Fibroblast of mammary gland (primary cell): Measurements from ENCODE around the gene ENTHD1.

Experiments
- DNase-seq: peaks from one replicate; pipeline ENCODE4 v3.0.0-alpha.2; 2010; ENCODE audit warnings: low read depth
- H3K4me3 ChIP-seq: 2 replicates; pipeline ENCODE4 v1.5.1; 2011; ENCODE audit warnings: low read depth, mild to moderate bottlenecking, low read length, moderate library complexity; ENCODE audit not compliant: control insufficient read depth
- TF ChIP-seq, protein P1 (sequence below): conservative IDR thresholded peaks from 2 replicates; pipeline ENCODE4 v1.5.1; 2011; ENCODE audit warnings: low read depth, low read length, inconsistent platforms; ENCODE audit not compliant: control insufficient read depth, insufficient read depth

Gene ENTHD1

DNA sequence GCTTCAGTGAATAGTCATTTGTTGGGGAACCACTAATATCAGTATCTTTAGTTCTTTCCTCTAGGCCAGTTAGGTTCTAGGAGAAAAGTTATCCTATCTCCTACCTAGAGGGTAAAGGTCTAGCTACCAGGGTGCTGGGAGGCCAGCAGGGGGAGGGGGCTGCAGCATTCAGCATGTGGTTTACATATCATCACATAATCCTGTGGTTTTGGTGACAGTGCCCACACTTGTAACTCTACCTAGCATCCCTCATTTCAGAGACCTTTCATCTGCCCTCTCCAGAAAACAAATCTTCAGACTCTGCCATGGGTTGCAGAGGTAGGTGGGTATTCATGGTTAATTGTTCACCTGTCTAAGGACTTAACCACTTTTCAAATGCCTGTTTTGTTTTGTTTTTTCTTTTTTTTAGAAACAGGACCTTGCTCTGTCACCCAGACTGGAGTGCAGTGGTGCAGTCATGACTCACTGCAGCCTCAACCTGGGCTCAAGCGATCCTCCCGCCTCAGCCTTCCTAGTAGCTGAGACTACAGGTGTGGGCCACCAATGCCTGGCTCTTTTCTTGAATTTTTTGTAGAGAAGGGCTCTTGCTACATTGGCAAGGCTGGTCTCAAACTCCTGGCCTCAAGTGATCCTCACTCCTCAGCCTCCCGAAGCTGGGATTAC lies 146.8 kb downstream of the ENTHD1 start:
- TF ChIP-seq, protein P1, sequence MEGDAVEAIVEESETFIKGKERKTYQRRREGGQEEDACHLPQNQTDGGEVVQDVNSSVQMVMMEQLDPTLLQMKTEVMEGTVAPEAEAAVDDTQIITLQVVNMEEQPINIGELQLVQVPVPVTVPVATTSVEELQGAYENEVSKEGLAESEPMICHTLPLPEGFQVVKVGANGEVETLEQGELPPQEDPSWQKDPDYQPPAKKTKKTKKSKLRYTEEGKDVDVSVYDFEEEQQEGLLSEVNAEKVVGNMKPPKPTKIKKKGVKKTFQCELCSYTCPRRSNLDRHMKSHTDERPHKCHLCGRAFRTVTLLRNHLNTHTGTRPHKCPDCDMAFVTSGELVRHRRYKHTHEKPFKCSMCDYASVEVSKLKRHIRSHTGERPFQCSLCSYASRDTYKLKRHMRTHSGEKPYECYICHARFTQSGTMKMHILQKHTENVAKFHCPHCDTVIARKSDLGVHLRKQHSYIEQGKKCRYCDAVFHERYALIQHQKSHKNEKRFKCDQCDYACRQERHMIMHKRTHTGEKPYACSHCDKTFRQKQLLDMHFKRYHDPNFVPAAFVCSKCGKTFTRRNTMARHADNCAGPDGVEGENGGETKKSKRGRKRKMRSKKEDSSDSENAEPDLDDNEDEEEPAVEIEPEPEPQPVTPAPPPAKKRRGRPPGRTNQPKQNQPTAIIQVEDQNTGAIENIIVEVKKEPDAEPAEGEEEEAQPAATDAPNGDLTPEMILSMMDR, result no peak
- no peak for DNase-seq
- H3K4me3 ChIP-seq, result no peak overlapping the region

DNA sequence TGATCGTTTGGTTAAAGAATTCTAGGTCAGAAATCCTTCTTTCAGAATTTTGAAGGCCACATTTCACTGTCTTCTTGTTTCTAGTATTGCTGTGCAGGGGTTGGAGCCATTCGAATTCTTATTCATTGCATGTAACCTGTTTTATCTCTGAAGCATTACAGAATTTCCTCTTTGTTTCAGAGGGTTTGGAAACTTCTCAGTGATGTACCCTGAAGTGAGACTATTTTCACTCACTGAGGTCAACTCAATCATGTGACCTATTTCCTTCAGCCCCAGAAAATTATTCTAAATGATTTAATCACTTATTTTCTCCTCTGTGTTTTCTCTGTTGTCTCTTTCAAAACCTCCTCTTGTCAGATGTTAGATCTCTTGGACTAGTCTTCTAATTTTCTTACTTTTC lies 147.8 kb downstream of the ENTHD1 start:
- TF ChIP-seq, protein P1, result no peak
- DNase-seq, result no peak

DNA sequence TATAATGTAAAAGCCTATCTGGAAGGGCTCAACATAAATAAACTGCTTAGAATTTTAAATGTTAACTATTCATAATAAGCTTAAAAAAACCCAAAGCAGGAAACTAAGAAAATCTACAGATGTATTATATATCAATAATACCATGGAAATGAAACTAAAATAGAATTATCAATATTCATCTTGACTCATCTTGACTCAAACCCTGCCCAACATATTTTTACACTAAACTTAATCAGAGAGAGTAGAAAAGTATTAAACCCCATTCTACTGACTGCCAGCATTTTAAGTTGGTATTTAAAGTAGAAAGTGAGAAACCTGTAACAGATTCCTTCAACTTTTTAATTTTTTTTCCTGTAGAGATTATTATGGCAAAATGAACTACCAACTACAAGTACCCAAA lies 149.2 kb downstream of the ENTHD1 start:
- TF ChIP-seq, protein P1, result no peak
- no peak overlapping the region for H3K4me3 ChIP-seq
- DNase-seq, result no peak

More for the DNA sequence above, 147.8 kb downstream of the ENTHD1 start:
- no peak overlapping the region for H3K4me3 ChIP-seq

DNA sequence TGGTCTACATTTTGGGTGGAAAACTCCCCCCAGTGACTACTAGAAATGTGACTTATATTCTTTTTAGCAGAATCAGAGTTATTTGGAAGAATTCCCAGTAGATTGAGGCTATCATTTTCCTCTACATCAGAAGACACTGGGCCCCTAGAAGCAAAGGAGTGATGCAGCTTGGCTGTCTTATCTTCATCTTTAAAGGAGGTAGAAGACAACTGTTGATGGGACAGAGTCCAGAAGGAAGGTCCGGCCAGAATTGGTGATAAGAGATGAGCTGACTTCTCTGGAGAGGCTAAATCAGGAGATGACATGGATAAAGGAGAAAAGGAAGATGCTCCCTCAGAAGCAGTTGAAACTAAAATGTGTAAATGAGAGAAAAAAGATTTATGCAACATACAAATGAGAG lies 149.6 kb downstream of the ENTHD1 start:
- TF ChIP-seq, protein P1, result no peak
- no peak for DNase-seq

DNA sequence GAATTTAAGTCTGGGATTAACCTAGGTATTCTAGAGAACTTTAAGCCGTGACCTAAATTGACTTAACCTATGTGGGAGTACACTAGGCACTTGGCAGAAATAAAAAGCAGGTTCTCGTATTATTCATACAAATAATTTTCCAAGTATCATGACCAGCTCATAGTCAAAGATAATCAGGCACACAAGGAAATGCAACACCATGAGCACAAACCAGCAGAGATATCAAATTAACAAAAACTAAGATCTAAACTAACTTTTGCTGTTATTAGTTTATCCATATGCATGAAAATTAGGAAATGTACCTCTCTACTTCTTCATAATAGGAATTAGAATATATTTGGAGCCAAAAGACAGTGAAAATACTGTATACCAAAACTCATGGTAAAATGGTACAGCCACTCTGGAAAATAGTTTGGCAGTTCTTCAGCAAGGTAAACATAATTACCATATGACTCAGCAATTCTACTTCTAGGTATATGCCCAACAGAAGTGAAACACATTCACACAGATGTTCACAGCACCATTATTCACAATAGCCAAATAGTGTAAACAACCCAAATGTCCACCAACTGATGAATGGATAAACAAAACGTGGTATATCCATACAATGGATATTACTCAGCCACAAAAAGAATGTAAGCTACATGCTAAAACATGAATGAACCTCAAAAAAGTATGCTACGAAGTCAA lies 154.1 kb downstream of the ENTHD1 start:
- TF ChIP-seq, protein P1, result no peak
- H3K4me3 ChIP-seq, result no peak overlapping the region
- DNase-seq, result no peak

More for the DNA sequence above, 149.6 kb downstream of the ENTHD1 start:
- no peak overlapping the region for H3K4me3 ChIP-seq

DNA sequence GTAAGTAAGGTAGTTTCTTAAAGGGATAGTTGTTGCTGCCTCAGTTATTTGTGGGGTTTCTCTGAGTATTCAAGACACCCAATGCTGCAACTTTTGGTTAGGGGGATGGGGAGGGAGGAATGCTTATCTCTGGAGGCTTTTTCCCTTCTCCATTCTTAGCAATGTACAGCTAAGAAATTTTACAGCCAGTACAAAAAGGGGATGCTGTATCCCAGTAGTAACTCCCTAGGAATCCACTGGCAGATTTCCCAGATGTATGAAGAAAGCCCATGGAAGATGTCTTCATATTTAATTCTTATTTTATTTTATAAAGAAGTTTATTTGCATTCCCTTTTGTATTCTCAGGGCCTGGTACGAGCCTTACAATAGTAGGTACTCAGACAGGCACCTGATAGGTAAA lies 154.8 kb downstream of the ENTHD1 start:
- peak; percentile 46 for DNase-seq
- TF ChIP-seq, protein P1, result no peak
- H3K4me3 ChIP-seq, result no peak overlapping the region
